Heart left ventricle (tissue), 16 donors: ENCODE data around the gene L2HGDH. TPM values are rescaled to one million over a fixed set of nuclear protein-coding genes. Genes with fewer than 3 reads are reported as not detected.

Experiments
- ATAC-seq, 4 donors: fragments of 200-7000 bp; cut with Tn5 transposase; one replicate each; pipeline ENCODE4 v1.9.1; 2020 to 2022; ENCODE audit warnings: moderate library complexity in 4 of 4, mild to moderate bottlenecking in 3 of 4, moderate number of reproducible peaks in 1 of 4
- DNase-seq, 5 donors: peaks; one replicate each; pipeline ENCODE4 v3.0.0-alpha.2; 2020
- H3K27ac ChIP-seq, 12 donors: fragments of 200-600 bp; sonication (generic) in 4 of 12; one replicate each; pipeline versions ENCODE4 v1.5.0 to v1.8.0; 2016 to 2022; ENCODE audit warnings: mild to moderate bottlenecking in 2 of 12
- H3K27me3 ChIP-seq, 9 donors: fragments of 200-600 bp; sonication (generic) in 2 of 9; one replicate each; pipeline versions ENCODE4 v1.5.1 to v1.8.0; 2016 to 2022; ENCODE audit warnings: mild to moderate bottlenecking in 3 of 9
- H3K36me3 ChIP-seq, 9 donors: fragments of 200-600 bp; sonication (generic) in 2 of 9; one replicate each; pipeline versions ENCODE4 v1.5.0 to v1.8.0; 2018 to 2022; ENCODE audit warnings: mild to moderate bottlenecking in 2 of 9
- H3K4me1 ChIP-seq, 12 donors: fragments of 200-600 bp; sonication (generic) in 4 of 12; one replicate each; pipeline versions ENCODE4 v1.5.0 to v1.8.0; 2016 to 2022; ENCODE audit warnings: mild to moderate bottlenecking in 3 of 12
- H3K4me3 ChIP-seq, 12 donors: fragments of 200-600 bp; sonication (generic) in 4 of 12; one replicate each; pipeline versions ENCODE4 v1.5.0 to v1.8.0; 2017 to 2022; ENCODE audit warnings: mild to moderate bottlenecking in 9 of 12, moderate library complexity in 4 of 12
- H3K9me3 ChIP-seq, 12 donors: fragments of 200-600 bp; sonication (generic) in 4 of 12; one replicate each; pipeline versions ENCODE4 v1.5.0 to v1.8.0; 2016 to 2022; ENCODE audit warnings: mild to moderate bottlenecking in 1 of 12
- POLR2A ChIP-seq, 2 donors: fragments of 450-650 bp; IDR thresholded peaks; one replicate each; pipeline ENCODE4 v1.6.1; 2017; ENCODE audit warnings: antibody characterized with exemption in 2 of 2, mild to moderate bottlenecking in 2 of 2, moderate library complexity in 2 of 2
- WGBS, 4 donors: extraction: QIAGEN DNeasy Blood & Tissue Kit in 2 of 4; methylation state at CpG; one replicate each; pipeline versions ENCODE4 v1.1.5 to v1.1.7; 2013 to 2018; 5-methylcytosine and 5-hydroxymethylcytosine counted together
- intact Hi-C, 10 donors: fragments of 100-400 bp; cut with DNase I; formaldehyde crosslinking; loops; one replicate each; pipeline versions ENCODE4 v1.11.1 to v1.14.2; 2022
- polyA plus RNA-seq, 2 donors: library from polyadenylated mRNA; stranded (reverse); fragments of 200-250 nt; gene quantifications; one replicate each; pipeline ENCODE4 v1.2.3, GENCODE V29; 2013
- total RNA-seq, 9 donors: library from RNA; depleted of rRNA in 2 of 9; stranded (reverse); fragments of >200 nt in 2 of 9; fragmentation: NEBNext Ultra II Directional in 3 of 9; extraction: Animal tissue kit (Norgen Biotek cat#: 25700) in 3 of 9; gene quantifications; one replicate each; pipeline versions ENCODE4 v1.1.0 to v1.2.4, GENCODE V29; 2016 to 2023
- TF ChIP-seq, protein P1 (sequence below), 12 donors: fragments of 200-600 bp; sonication (generic) in 4 of 12; IDR thresholded peaks; one replicate each; pipeline versions ENCODE4 v1.5.0 to v1.8.0; 2018 to 2022; ENCODE audit warnings: antibody characterized with exemption in 12 of 12, mild to moderate bottlenecking in 5 of 12
- donor health status: ischemic (EF 13 %, LVEDD 7.1; RV severe dilation, severe dysfunction).
- donor health status: healthy with polysubstance abuse.
- donor health status: DM: no; HTN: yes; CAD: no.
- donor health status: DM: no; HTN: no; CAD: no.
- donor health status: ischemic (EF 25% LVEDD 6.9; RV normal size, moderate dysfunction).
- donor health status: ischemic (EF 25% LVEDD 5.7; RV mildly dilated, moderate dysfunction).
- donor health status: healthy.
- donor health status: DM: yes; HTN: yes; CAD: no.
- donor health status: ischemic (EF 35%, LVEDD 5.7; RV mildly dilated, moderate dysfunction).
- donor health status: nonischemic (EF 11% LVEDD 7.7; RV severe dilation, severe dysfunction).
- donor health status: DM: yes; HTN: yes; CAD: no.
- donor health status: PGD.
- donor health status: ischemic (EF 29% LVEDD 5.4; RV normal size, mild dysfunction).
- donor health status: nonischemic (EF 23%, LVEDD 6.1; RV moderate dilation, normal function).

The L2HGDH gene
- total and polyA plus RNA-seq, 11 donors: 2.5 to 12.2 (median 9.1) TPM

DNA sequence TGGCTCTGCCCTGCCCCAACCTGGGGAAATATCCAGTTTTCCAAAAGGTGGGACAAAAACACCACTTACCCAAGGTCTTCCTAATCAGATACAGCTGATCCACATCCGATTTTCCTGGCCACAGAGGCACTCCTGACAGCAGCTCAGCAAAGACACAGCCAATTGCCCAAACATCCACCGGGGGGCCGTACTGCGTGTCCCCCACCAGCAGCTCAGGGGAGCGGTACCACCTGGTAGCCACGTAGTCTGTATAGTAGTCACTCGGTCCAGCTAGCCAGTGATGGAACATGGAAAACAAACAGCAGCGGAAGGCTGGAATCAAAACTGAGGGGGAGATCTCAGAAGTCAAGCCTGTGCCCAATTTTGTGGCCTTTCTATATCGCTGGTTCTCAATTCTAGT lies 28.9 kb upstream of the L2HGDH start:
- H3K27ac ChIP-seq: peak overlapping the region in 1 of 12 donors; percentile 11
- no peak overlapping the region for H3K4me3 ChIP-seq
- WGBS, 4 donors: 93 to 95% (median 94%) methylated on average over 9 of the region's 9 CpGs
- H3K9me3 ChIP-seq: no peaks in the 10 kb centered on the region
- DNase-seq (no peak), ATAC-seq (no peak)
- peaks cover 0 to 44% (median 28%) of the 10 kb centered on the region in 12 donors for H3K4me1 ChIP-seq
- no peak for TF ChIP-seq POLR2A (IDR thresholded peaks at IDR 0.05)
- TF ChIP-seq, protein P1, sequence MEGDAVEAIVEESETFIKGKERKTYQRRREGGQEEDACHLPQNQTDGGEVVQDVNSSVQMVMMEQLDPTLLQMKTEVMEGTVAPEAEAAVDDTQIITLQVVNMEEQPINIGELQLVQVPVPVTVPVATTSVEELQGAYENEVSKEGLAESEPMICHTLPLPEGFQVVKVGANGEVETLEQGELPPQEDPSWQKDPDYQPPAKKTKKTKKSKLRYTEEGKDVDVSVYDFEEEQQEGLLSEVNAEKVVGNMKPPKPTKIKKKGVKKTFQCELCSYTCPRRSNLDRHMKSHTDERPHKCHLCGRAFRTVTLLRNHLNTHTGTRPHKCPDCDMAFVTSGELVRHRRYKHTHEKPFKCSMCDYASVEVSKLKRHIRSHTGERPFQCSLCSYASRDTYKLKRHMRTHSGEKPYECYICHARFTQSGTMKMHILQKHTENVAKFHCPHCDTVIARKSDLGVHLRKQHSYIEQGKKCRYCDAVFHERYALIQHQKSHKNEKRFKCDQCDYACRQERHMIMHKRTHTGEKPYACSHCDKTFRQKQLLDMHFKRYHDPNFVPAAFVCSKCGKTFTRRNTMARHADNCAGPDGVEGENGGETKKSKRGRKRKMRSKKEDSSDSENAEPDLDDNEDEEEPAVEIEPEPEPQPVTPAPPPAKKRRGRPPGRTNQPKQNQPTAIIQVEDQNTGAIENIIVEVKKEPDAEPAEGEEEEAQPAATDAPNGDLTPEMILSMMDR (IDR thresholded peaks at IDR 0.05): no peak
- intact Hi-C loops: loop anchor here in 6 of 10 donors (5.0 to 10.0 kb wide), 4 partner anchors 54 to 191 kb away; partner anchors contain the start of genes MAP4K5 (in 4 of the 6) and CDKL1 (in 3 of the 6)
- peaks cover 0 to 4% (median 0%) of the 10 kb centered on the region in 9 donors for H3K36me3 ChIP-seq
- H3K27me3 ChIP-seq: no peaks in the 10 kb centered on the region

DNA sequence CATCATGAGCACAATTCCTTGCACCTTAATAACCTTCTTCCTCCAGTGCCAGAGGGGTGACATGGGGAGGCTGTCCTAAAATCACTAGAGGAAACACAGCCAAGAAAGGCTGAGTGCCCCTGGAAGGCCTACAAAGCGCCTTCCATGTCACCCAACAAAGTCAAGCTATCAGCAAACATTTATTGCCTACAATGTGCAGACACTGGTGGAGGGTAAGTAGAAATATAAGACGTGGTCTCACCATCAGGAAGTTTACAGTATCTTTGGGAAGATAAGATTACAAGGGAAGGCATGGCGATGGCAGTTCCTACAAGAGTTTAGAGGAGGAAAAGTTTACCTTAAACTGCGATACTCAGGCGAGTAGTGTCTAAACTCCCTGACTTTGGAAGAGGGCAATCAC lies 28.0 kb upstream of the L2HGDH start:
- H3K36me3 ChIP-seq: peaks cover 0 to 4% (median 0%) of the 10 kb centered on the region in 9 donors
- peaks cover 0 to 48% (median 37%) of the 10 kb centered on the region in 12 donors for H3K4me1 ChIP-seq
- H3K4me3 ChIP-seq: no peak overlapping the region
- TF ChIP-seq, protein P1 (IDR thresholded peaks at IDR 0.05): no peak
- TF ChIP-seq POLR2A (IDR thresholded peaks at IDR 0.05): no peak
- H3K27me3 ChIP-seq: no peaks in the 10 kb centered on the region
- intact Hi-C loops: loop anchor here in 6 of 10 donors (5.0 to 10.0 kb wide), 4 partner anchors 55 to 192 kb away; partner anchors contain the start of genes MAP4K5 (in 4 of the 6) and CDKL1 (in 3 of the 6)
- ATAC-seq (no peak), DNase-seq (no peak)
- no peak overlapping the region for H3K27ac ChIP-seq
- no peaks in the 10 kb centered on the region for H3K9me3 ChIP-seq
- 91 to 95% (median 94%) methylated on average over 5 of the region's 5 CpGs for whole genome bisulfite sequencing, 4 donors

DNA sequence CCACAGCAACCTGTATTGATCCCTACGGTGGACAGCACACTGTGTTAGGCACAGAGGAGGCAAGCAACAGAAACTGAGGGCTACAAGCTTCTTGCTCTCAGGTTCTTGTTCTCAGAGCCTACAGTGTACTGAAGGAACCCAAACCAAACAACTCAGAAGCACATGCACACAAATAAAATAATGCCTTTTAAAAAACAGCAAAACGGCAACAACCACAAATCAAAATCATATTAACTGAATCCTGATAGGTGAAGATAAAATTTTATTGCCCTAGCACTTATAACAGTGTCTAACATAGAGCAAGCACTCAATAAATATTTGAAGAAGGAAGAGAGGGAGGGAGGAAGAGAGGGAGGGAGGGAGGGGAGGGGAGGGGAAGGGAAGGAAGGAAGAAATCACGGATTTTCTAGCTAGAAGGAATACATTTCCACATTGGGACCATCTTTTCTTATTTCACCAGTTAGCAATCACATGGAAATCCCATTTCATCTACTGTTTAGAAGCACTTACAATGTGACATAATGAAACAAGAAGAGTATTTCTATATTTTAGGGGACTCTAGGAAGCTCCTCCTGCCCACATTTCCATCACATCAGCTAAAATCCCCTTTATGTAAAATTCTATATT lies 27.3 kb upstream of the L2HGDH start:
- intact Hi-C loops: loop anchor here in 1 of 10 donors (5.0 kb wide), 1 partner anchor 58 kb away; the partner anchor contains the start of gene CDKL1
- H3K4me1 ChIP-seq: peaks cover 0 to 56% (median 42%) of the 10 kb centered on the region in 12 donors
- 76 to 82% (median 79%) methylated on average over 3 of the region's 3 CpGs for WGBS, 4 donors

DNA sequence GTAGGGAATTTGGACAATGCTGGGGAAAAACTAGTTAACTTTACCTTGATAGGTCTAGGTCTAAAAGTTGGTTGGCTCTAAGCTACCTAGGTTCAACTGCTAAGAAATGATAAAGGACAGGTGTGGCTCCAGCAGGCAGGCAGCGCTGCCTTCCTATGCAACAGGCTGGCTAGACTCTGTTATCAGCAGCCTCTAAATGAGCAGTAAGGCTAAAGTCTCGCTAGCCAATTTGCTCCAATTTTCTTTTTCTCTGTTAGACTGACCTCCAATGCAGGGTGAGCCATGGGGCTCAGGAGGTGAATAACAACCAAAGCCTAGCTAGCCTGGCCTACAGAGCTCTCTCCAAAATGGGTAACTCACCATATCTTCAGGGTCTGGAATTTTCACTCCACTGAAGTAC lies 26.6 kb upstream of the L2HGDH start:
- no peak overlapping the region for H3K27ac ChIP-seq
- WGBS, 4 donors: 94 to 100% (median 98%) methylated on average over 2 of the region's 2 CpGs
- no peaks in the 10 kb centered on the region for H3K9me3 ChIP-seq
- no peak overlapping the region for H3K4me3 ChIP-seq
- DNase-seq (no peak), ATAC-seq (no peak)
- H3K4me1 ChIP-seq: peaks cover 0 to 56% (median 40%) of the 10 kb centered on the region in 12 donors
- intact Hi-C loops: loop anchor here in 1 of 10 donors (5.0 kb wide), 1 partner anchor 59 kb away; the partner anchor contains the start of gene CDKL1
- TF ChIP-seq POLR2A (IDR thresholded peaks at IDR 0.05): no peak
- TF ChIP-seq, protein P1 (IDR thresholded peaks at IDR 0.05): no peak
- H3K36me3 ChIP-seq: peaks cover 0 to 4% (median 0%) of the 10 kb centered on the region in 9 donors
- H3K27me3 ChIP-seq: no peaks in the 10 kb centered on the region

More for the DNA sequence above, 27.3 kb upstream of the L2HGDH start:
- Histone ChIP-seq H3K4me3 (no peak overlapping the region), H3K36me3 (peaks cover 0 to 4% (median 0%) of the 10 kb centered on the region in 9 donors), H3K27ac (no peak overlapping the region), H3K27me3 (no peaks in the 10 kb centered on the region), H3K9me3 (no peaks in the 10 kb centered on the region)
- DNase-seq (no peak), ATAC-seq (no peak)
- TF ChIP-seq, protein P1 (IDR thresholded peaks at IDR 0.05): no peak
